GM12878 (cell line): ENCODE results near the gene CLIC5. TPM values are rescaled to one million over a fixed set of nuclear protein-coding genes. Genes with fewer than 3 reads are reported as not detected.
A peak's percentile ranks its signal among the peaks of the same experiment; 100 is the strongest.

Experiments
- ATAC-seq: fragments of 200-7000 bp; cut with Tn5 transposase; 3 replicates; pipeline ENCODE4 v1.9.1; 2020; ENCODE audit warnings: mild to moderate bottlenecking, moderate library complexity
- BruUV-seq: library from RNA; stranded (reverse); fragments of 400-500 nt; replicated peaks from 2 replicates; lab custom pipeline; 2021; lab: Mats Ljungman, UMichigan
- CTCF ChIA-PET: fragments of 300-600 bp; sonication (Branson Sonifier 250); formaldehyde crosslinking; extraction: SDS; loops from one replicate; lab custom pipeline; 2021; ENCODE audit warnings: inconsistent platforms; lab: Yijun Ruan, JAX
- POLR2A ChIA-PET: fragments of 350-600 bp; formaldehyde crosslinking; extraction: SDS; loops from one replicate; lab custom pipeline; 2021; ENCODE audit warnings: inconsistent platforms; lab: Charles Lee
- RAD21 ChIA-PET: fragments of 300-600 bp; sonication (Branson Sonifier 250); formaldehyde crosslinking; loops from one replicate; lab custom pipeline; 2023; ENCODE audit warnings: antibody characterized with exemption; ENCODE audit not compliant: unreplicated experiment; lab: Charles Lee
- SMC1A ChIA-PET: fragments of 300-600 bp; sonication (Branson Sonifier 250); formaldehyde crosslinking; loops from one replicate; lab custom pipeline; 2023; ENCODE audit not compliant: unreplicated experiment, uncharacterized antibody; lab: Charles Lee
- DNase-seq: peaks from one replicate; pipeline ENCODE4 v3.0.0-alpha.2; 2011; ENCODE audit warnings: low read depth, low spot score
- FAIRE-seq: peaks from 3 replicates; lab custom pipeline; 2011; peaks lifted over from hg19 to GRCh38; lab: Jason Lieb, UNC
- H2AFZ ChIP-seq: 2 replicates; pipeline ENCODE4 v1.6.0; 2011; ENCODE audit warnings: low read depth, low read length, control low read depth; ENCODE audit not compliant: control insufficient read depth
- H3K27ac ChIP-seq: 2 replicates; pipeline ENCODE4 v1.5.1; 2011; ENCODE audit warnings: control low read depth; ENCODE audit not compliant: control insufficient read depth, insufficient read depth
- H3K27me3 ChIP-seq, 2 experiments: replicated peaks in 1 of 2; 2 replicates each; pipeline versions ENCODE4 v1.6.0 to v1.6.1; 2011; ENCODE audit warnings: low read length in 1 of 2; ENCODE audit not compliant: control insufficient read depth in 2 of 2, insufficient read depth in 2 of 2
- H3K36me3 ChIP-seq, 2 experiments: 2 replicates each; pipeline ENCODE4 v1.5.1; 2011; ENCODE audit warnings: low read length in 1 of 2; ENCODE audit not compliant: control insufficient read depth in 2 of 2, insufficient read depth in 2 of 2
- H3K4me1 ChIP-seq: 2 replicates; pipeline ENCODE4 v1.6.1; 2011; ENCODE audit warnings: mild to moderate bottlenecking, low read length, moderate library complexity, mixed read lengths; ENCODE audit not compliant: control insufficient read depth, insufficient read depth
- H3K4me2 ChIP-seq: 2 replicates; pipeline ENCODE4 v1.6.0; 2011; ENCODE audit warnings: control low read depth; ENCODE audit not compliant: control insufficient read depth, insufficient read depth
- H3K4me3 ChIP-seq: fragments of 200-600 bp; sonication (generic); 2 replicates; pipeline ENCODE4 v1.5.1; 2016
- H3K79me2 ChIP-seq: 2 replicates; pipeline ENCODE4 v1.6.0; 2011; ENCODE audit warnings: low read length; ENCODE audit not compliant: control insufficient read depth, insufficient read depth
- H3K9ac ChIP-seq: 2 replicates; pipeline ENCODE4 v1.8.0; 2011; ENCODE audit warnings: low read length, control low read depth, mixed read lengths; ENCODE audit not compliant: control insufficient read depth, insufficient read depth
- H3K9me3 ChIP-seq: replicated peaks from 3 replicates; pipeline ENCODE4 v1.5.1; 2011; ENCODE audit warnings: mild to moderate bottlenecking, low read length; ENCODE audit not compliant: control insufficient read depth, insufficient read depth
- H4K20me1 ChIP-seq: 2 replicates; pipeline ENCODE4 v1.6.0; 2011; ENCODE audit not compliant: control insufficient read depth, insufficient read depth
- ASH2L ChIP-seq: fragments of 300-600, 200-600 bp; sonication (generic); IDR thresholded peaks from 2 replicates; pipeline ENCODE4 v1.6.1; 2017; ENCODE audit warnings: low read depth, mild to moderate bottlenecking, borderline replicate concordance
- BCL11A ChIP-seq: IDR thresholded peaks from 2 replicates; pipeline ENCODE4 v1.6.1; 2011; ENCODE audit warnings: low read depth, low read length
- EGR1 ChIP-seq, 2 experiments: IDR thresholded peaks; 1 replicate in 1 of 2; 2 replicates in 1 of 2; pipeline ENCODE4 v1.6.1; 2011 to 2012; ENCODE audit warnings: low read depth in 2 of 2, low read length in 2 of 2, borderline replicate concordance in 1 of 2, mild to moderate bottlenecking in 1 of 2, moderate library complexity in 1 of 2
- EZH2 ChIP-seq: IDR thresholded peaks from 2 replicates; pipeline ENCODE4 v1.6.1; 2012; ENCODE audit warnings: low read depth, mild to moderate bottlenecking, control low read depth, inconsistent platforms, low read length, borderline replicate concordance; ENCODE audit not compliant: control insufficient read depth
- HDGF ChIP-seq: fragments of 450-650 bp; IDR thresholded peaks from 2 replicates; pipeline ENCODE4 v1.6.1; 2016; ENCODE audit warnings: antibody characterized with exemption
- IRF4 ChIP-seq: IDR thresholded peaks from 2 replicates; pipeline ENCODE4 v1.6.1; 2011; ENCODE audit warnings: low read depth, low read length
- JUND ChIP-seq: IDR thresholded peaks from 2 replicates; pipeline ENCODE4 v1.6.1; 2012; ENCODE audit warnings: low read depth, mild to moderate bottlenecking, low read length, improper control_type of control experiment, moderate library complexity
- NR2C2 ChIP-seq: IDR thresholded peaks from 2 replicates; pipeline ENCODE4 v1.6.1; 2011; ENCODE audit warnings: borderline replicate concordance, low read depth; ENCODE audit not compliant: control insufficient read depth, insufficient read length
- PAX5 ChIP-seq: IDR thresholded peaks from 2 replicates; pipeline ENCODE4 v1.6.1; 2011; ENCODE audit warnings: low read depth, low read length, borderline replicate concordance
- PML ChIP-seq: IDR thresholded peaks from 2 replicates; pipeline ENCODE4 v1.6.1; 2012; ENCODE audit warnings: low read length, inconsistent platforms
- POU2F2 ChIP-seq: IDR thresholded peaks from 3 replicates; pipeline ENCODE4 v1.6.1; 2011; ENCODE audit warnings: low read depth, mild to moderate bottlenecking, low read length, borderline replicate concordance
- RELA ChIP-seq: fragments of 450-650 bp; IDR thresholded peaks from 2 replicates; pipeline ENCODE4 v1.8.0; 2014; ENCODE audit warnings: borderline replicate concordance; ENCODE audit not compliant: partially characterized antibody
- SPI1 ChIP-seq: IDR thresholded peaks from 2 replicates; pipeline ENCODE4 v1.6.1; 2011; ENCODE audit warnings: low read depth, mild to moderate bottlenecking, low read length, moderate library complexity, borderline replicate concordance; ENCODE audit not compliant: insufficient read depth
- ZZZ3 ChIP-seq: IDR thresholded peaks from 2 replicates; pipeline ENCODE4 v1.6.1; 2011; ENCODE audit warnings: low read depth; ENCODE audit not compliant: control insufficient read depth, insufficient read length
- WGBS: methylation state at CpG from one replicate; pipeline ENCODE4 v1.1.6; 2016; ENCODE audit warnings: low lambda C conversion rate; ENCODE audit not compliant: insufficient replicate concordance, insufficient coverage; ENCODE audit errors: missing lambda C conversion rate; 5-methylcytosine and 5-hydroxymethylcytosine counted together
- in situ Hi-C: fragments of 300-500 bp; cut with MboI; formaldehyde crosslinking; loops from 9 replicates; pipeline ENCODE4 v1.14.3; 2018; ENCODE audit warnings: mixed read lengths
- intact Hi-C: fragments of 100-400 bp; cut with micrococcal nuclease; formaldehyde crosslinking; loops from one replicate; pipeline ENCODE4 v1.14.2; 2022; ENCODE audit not compliant: unreplicated experiment
- polyA plus RNA-seq, 11 experiments: library from polyadenylated mRNA; depleted of rRNA in 4 of 11; unstranded in 6 of 11; stranded (reverse) in 5 of 11; fragments of >200 nt; fragmentation: Nextera tagmentation in 4 of 11; fragmentation: Illumina TruSeq in 1 of 11; extraction: Ambion mirVana in 4 of 11; extraction: Trizol in 1 of 11; gene quantifications; 1 replicate in 1 of 11; 2 replicates in 10 of 11; pipeline versions ENCODE4 v1.2.1 to v1.2.3, GENCODE V29; 2011 to 2016; ENCODE audit warnings: inconsistent platforms in 2 of 11, missing spikeins in 2 of 11, low read depth in 1 of 11
- total RNA-seq, 4 experiments: library from RNA; depleted of rRNA in 3 of 4; stranded (reverse); fragments of >200 nt in 3 of 4; fragmentation: Illumina TruSeq in 1 of 4; extraction: Trizol in 1 of 4; gene quantifications; 2 replicates each; pipeline versions ENCODE4 v1.2.1 to v1.2.3, GENCODE V29; 2013 to 2021
- TF ChIP-seq, protein P1 (sequence below): IDR thresholded peaks from 2 replicates; pipeline ENCODE4 v1.6.1; 2012; ENCODE audit warnings: mild to moderate bottlenecking, low read depth, low read length
- TF ChIP-seq, protein P2 (sequence below): fragments of 450-650 bp; IDR thresholded peaks from 2 replicates; pipeline ENCODE4 v1.6.1; 2017; ENCODE audit warnings: mild to moderate bottlenecking
- TF ChIP-seq, protein P3 (sequence below): fragments of 450-650 bp; IDR thresholded peaks from 2 replicates; pipeline ENCODE4 v1.6.1; 2018; ENCODE audit warnings: borderline replicate concordance, mild to moderate bottlenecking; ENCODE audit not compliant: partially characterized antibody

CLIC5 gene
- total and polyA plus RNA-seq, 10 of the 15 experiments (the other 5 are each of a cell fraction or from before 2014, with no cell fraction given): 0.01 to 0.08 (median 0.02) TPM; not detected in 7

DNA sequence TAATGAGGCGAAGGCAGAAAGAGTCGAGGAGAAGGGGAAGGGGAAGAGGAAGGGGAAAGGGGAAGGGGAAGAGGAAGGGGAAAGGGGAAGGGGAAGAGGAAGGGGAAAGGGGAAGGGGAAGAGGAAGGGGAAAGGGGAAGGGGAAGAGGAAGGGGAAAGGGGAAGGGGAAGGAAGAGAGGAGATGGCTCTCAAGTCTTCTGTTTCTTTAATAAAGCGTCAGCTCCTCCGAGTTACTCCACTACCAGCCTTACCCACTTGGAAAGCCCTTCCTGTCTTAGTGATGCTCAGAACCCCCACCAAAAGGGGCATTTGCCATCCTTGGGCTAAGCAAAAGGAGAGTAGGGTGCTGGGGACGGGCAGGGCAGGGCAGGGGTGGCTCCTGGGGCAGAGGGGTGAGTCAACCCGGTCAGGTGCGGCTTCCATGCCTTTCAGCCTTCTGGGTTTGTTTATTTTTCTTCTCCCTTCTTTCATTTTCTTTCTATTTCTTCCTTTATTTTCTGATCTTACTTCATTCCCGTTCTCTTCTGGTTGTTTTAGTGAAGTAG is 476 bp upstream of the CLIC5 start:
- H3K4me2 ChIP-seq: peak overlapping the region; percentile 91
- TF ChIP-seq, protein P1, sequence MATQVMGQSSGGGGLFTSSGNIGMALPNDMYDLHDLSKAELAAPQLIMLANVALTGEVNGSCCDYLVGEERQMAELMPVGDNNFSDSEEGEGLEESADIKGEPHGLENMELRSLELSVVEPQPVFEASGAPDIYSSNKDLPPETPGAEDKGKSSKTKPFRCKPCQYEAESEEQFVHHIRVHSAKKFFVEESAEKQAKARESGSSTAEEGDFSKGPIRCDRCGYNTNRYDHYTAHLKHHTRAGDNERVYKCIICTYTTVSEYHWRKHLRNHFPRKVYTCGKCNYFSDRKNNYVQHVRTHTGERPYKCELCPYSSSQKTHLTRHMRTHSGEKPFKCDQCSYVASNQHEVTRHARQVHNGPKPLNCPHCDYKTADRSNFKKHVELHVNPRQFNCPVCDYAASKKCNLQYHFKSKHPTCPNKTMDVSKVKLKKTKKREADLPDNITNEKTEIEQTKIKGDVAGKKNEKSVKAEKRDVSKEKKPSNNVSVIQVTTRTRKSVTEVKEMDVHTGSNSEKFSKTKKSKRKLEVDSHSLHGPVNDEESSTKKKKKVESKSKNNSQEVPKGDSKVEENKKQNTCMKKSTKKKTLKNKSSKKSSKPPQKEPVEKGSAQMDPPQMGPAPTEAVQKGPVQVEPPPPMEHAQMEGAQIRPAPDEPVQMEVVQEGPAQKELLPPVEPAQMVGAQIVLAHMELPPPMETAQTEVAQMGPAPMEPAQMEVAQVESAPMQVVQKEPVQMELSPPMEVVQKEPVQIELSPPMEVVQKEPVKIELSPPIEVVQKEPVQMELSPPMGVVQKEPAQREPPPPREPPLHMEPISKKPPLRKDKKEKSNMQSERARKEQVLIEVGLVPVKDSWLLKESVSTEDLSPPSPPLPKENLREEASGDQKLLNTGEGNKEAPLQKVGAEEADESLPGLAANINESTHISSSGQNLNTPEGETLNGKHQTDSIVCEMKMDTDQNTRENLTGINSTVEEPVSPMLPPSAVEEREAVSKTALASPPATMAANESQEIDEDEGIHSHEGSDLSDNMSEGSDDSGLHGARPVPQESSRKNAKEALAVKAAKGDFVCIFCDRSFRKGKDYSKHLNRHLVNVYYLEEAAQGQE: no peak
- TF ChIP-seq EGR1 (IDR thresholded peaks at IDR 0.05; ENCODE audit: borderline replicate concordance in 1 of 2, low read depth in 2 of 2, low read length in 2 of 2): no peak
- no peak for TF ChIP-seq IRF4
- TF ChIP-seq BCL11A: no peak
- TF ChIP-seq, protein P2, sequence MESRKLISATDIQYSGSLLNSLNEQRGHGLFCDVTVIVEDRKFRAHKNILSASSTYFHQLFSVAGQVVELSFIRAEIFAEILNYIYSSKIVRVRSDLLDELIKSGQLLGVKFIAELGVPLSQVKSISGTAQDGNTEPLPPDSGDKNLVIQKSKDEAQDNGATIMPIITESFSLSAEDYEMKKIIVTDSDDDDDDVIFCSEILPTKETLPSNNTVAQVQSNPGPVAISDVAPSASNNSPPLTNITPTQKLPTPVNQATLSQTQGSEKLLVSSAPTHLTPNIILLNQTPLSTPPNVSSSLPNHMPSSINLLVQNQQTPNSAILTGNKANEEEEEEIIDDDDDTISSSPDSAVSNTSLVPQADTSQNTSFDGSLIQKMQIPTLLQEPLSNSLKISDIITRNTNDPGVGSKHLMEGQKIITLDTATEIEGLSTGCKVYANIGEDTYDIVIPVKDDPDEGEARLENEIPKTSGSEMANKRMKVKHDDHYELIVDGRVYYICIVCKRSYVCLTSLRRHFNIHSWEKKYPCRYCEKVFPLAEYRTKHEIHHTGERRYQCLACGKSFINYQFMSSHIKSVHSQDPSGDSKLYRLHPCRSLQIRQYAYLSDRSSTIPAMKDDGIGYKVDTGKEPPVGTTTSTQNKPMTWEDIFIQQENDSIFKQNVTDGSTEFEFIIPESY: no peak
- TF ChIP-seq SPI1: no peak
- TF ChIP-seq POU2F2: no peak
- no peak for TF ChIP-seq PML
- TF ChIP-seq PAX5: no peak
- TF ChIP-seq HDGF: no peak
- no peak for TF ChIP-seq NR2C2
- no peak for TF ChIP-seq ASH2L
- TF ChIP-seq, protein P3, sequence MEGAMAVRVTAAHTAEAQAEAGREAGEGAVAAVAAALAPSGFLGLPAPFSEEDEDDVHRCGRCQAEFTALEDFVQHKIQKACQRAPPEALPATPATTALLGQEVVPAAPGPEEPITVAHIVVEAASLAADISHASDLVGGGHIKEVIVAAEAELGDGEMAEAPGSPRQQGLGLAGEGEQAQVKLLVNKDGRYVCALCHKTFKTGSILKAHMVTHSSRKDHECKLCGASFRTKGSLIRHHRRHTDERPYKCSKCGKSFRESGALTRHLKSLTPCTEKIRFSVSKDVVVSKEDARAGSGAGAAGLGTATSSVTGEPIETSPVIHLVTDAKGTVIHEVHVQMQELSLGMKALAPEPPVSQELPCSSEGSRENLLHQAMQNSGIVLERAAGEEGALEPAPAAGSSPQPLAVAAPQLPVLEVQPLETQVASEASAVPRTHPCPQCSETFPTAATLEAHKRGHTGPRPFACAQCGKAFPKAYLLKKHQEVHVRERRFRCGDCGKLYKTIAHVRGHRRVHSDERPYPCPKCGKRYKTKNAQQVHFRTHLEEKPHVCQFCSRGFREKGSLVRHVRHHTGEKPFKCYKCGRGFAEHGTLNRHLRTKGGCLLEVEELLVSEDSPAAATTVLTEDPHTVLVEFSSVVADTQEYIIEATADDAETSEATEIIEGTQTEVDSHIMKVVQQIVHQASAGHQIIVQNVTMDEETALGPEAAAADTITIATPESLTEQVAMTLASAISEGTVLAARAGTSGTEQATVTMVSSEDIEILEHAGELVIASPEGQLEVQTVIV: no peak
- no peak for TF ChIP-seq EZH2
- no peak for TF ChIP-seq RELA
- TF ChIP-seq ZZZ3: no peak
- no peak for TF ChIP-seq JUND

More for the DNA sequence above, 476 bp upstream of the CLIC5 start:
- no peak overlapping the region for H3K9ac ChIP-seq
- CTCF ChIA-PET: no interaction called here
- FAIRE-seq (no peak), ATAC-seq (no peak), DNase-seq (no peak)
- BruUV-seq: no TSS peak
- RAD21 ChIA-PET: no interaction called here
- H3K4me1 ChIP-seq: peaks cover 5% of the 10 kb centered on the region
- SMC1A ChIA-PET: no interaction called here
- H3K9me3 ChIP-seq: no peaks in the 10 kb centered on the region; the same call in 1 of the 3 replicates
- H2AFZ ChIP-seq: no peak overlapping the region
- no peaks in the 10 kb centered on the region for H3K36me3 ChIP-seq
- in situ Hi-C loops (no loop called here), intact Hi-C loops (no loop called here)
- H3K4me3 ChIP-seq: no peak overlapping the region
- peaks cover 6 to 27% of the 10 kb centered on the region in 2 experiments for H3K27me3 ChIP-seq
- H3K79me2 ChIP-seq: no peaks in the 10 kb centered on the region
- WGBS: 34% methylated on average over 6 of the region's 8 CpGs
- H4K20me1 ChIP-seq: no peaks in the 10 kb centered on the region
- H3K27ac ChIP-seq: no peak overlapping the region
- POLR2A ChIA-PET: no interaction called here
